ENCODE results near the gene BET1L. TPM values are rescaled to one million over a fixed set of nuclear protein-coding genes. Genes with fewer than 3 reads are reported as not detected.

The BET1L gene
- total RNA-seq, 1 donor from 2014 or later = 73.2 TPM

Other genes starting within 250 kb of the BET1L start
- not detected in 2 replicates for gene SCGB1C1, start 14.3 kb downstream of the BET1L start, total RNA-seq
- gene RIC8A, start 309 bp upstream of the BET1L start, total RNA-seq = 157 TPM in 2 replicates
- 10.9 and 12.0 TPM in 2 replicates for gene SIRT3, start 28.9 kb upstream of the BET1L start, total RNA-seq
- 131 and 137 TPM in 2 replicates for gene PSMD13, start 29.6 kb upstream of the BET1L start, total RNA-seq
- gene NLRP6, start 71.0 kb upstream of the BET1L start, total RNA-seq = not detected in 2 replicates
- 22.9 and 25.1 TPM in 2 replicates for gene PGGHG, start 81.7 kb upstream of the BET1L start, total RNA-seq
- not detected in 2 replicates for gene IFITM5, start 92.1 kb upstream of the BET1L start, total RNA-seq
- gene IFITM2, start 100.4 kb upstream of the BET1L start, total RNA-seq = 474 and 575 TPM in 2 replicates
- gene IFITM1, start 106.6 kb upstream of the BET1L start, total RNA-seq = 526 and 631 TPM in 2 replicates
- 642 and 757 TPM in 2 replicates for gene IFITM3, start 113.5 kb upstream of the BET1L start, total RNA-seq
- 64.6 and 68.5 TPM in 2 replicates for gene B4GALNT4, start 162.1 kb upstream of the BET1L start, total RNA-seq
- gene PKP3, start 186.8 kb upstream of the BET1L start, total RNA-seq = 1.1 and 2.1 TPM in 2 replicates
- 6.2 and 7.2 TPM in 2 replicates for gene SIGIRR, start 207.6 kb upstream of the BET1L start, total RNA-seq
- gene ANO9, start 234.6 kb upstream of the BET1L start, total RNA-seq = 0.82 and 1.9 TPM in 2 replicates
- gene PTDSS2, start 242.9 kb upstream of the BET1L start, total RNA-seq = 40.3 and 47.3 TPM in 2 replicates

Measured in astrocyte (in vitro differentiated cells and primary cell).